AG10803 (cell line): ENCODE measurements around the gene SPTLC2.
"Not testable (repeated sequence)": the region's sequence is repeated elsewhere in the genome, so short reads cannot be mapped to it uniquely, and the experiment has no call there.

Experiments used
- DNase-seq: peaks from one replicate; pipeline ENCODE4 v3.0.0; 2010; ENCODE audit warnings: low read depth
- H3K4me3 ChIP-seq: 2 replicates; pipeline ENCODE4 v1.5.1; 2011; ENCODE audit warnings: mild to moderate bottlenecking, low read length, control low read depth
- TF ChIP-seq, protein P1 (sequence below): conservative IDR thresholded peaks from 2 replicates; pipeline ENCODE4 v1.5.1; 2011; ENCODE audit warnings: mild to moderate bottlenecking, low read length, control low read depth, inconsistent platforms

Gene SPTLC2

GRCh38 chr14:77601846-77602619 lies 14.4 kb downstream of the SPTLC2 start:
- H3K4me3 ChIP-seq: no peak overlapping the region
- no peak for DNase-seq
- TF ChIP-seq, protein P1, sequence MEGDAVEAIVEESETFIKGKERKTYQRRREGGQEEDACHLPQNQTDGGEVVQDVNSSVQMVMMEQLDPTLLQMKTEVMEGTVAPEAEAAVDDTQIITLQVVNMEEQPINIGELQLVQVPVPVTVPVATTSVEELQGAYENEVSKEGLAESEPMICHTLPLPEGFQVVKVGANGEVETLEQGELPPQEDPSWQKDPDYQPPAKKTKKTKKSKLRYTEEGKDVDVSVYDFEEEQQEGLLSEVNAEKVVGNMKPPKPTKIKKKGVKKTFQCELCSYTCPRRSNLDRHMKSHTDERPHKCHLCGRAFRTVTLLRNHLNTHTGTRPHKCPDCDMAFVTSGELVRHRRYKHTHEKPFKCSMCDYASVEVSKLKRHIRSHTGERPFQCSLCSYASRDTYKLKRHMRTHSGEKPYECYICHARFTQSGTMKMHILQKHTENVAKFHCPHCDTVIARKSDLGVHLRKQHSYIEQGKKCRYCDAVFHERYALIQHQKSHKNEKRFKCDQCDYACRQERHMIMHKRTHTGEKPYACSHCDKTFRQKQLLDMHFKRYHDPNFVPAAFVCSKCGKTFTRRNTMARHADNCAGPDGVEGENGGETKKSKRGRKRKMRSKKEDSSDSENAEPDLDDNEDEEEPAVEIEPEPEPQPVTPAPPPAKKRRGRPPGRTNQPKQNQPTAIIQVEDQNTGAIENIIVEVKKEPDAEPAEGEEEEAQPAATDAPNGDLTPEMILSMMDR: no peak

- H3K4me3 ChIP-seq: no peak overlapping the region
- DNase-seq: peak; percentile 35
These were observed 16.5 kb downstream of the SPTLC2 start for GRCh38 chr14:77599889-77600288.

GRCh38 chr14:77598366-77599070 lies 17.9 kb downstream of the SPTLC2 start:
- TF ChIP-seq, protein P1: no peak
- DNase-seq: no peak
- peak overlapping the region; percentile 35 for H3K4me3 ChIP-seq

More at GRCh38 chr14:77599889-77600288, 16.5 kb downstream of the SPTLC2 start:
- TF ChIP-seq, protein P1: no peak

- no peak overlapping the region for H3K4me3 ChIP-seq
- peak; percentile 67 for DNase-seq
- TF ChIP-seq, protein P1: no peak
These were observed 22.9 kb downstream of the SPTLC2 start for GRCh38 chr14:77593501-77593961.

- TF ChIP-seq, protein P1: no peak
- DNase-seq: no peak
- no peak overlapping the region for H3K4me3 ChIP-seq
These were observed 25.5 kb downstream of the SPTLC2 start for GRCh38 chr14:77590845-77591485.

GRCh38 chr14:77589099-77589498 lies 27.3 kb downstream of the SPTLC2 start:
- DNase-seq: no peak
- TF ChIP-seq, protein P1: no peak
- no peak overlapping the region for H3K4me3 ChIP-seq

GRCh38 chr14:77588411-77589025 lies 27.9 kb downstream of the SPTLC2 start:
- not testable (repeated sequence) for H3K4me3 ChIP-seq, DNase-seq
